Measurements from ENCODE around the gene PTEN.

GRCh38 chr10:87816898-87817608 is 46.4 kb upstream of the PTEN start:
- no peak for TF ChIP-seq POLR2A (IDR thresholded peaks at IDR 0.05)
- TF ChIP-seq EP300 (IDR thresholded peaks at IDR 0.05): no peak
- TF ChIP-seq CTCF (IDR thresholded peaks at IDR 0.05): no peak
- TF ChIP-seq POLR2AphosphoS5 (IDR thresholded peaks at IDR 0.05): no peak

Measured in sigmoid colon (tissue), 4 donors.